ENCODE results near the gene SLC13A4.

DNA sequence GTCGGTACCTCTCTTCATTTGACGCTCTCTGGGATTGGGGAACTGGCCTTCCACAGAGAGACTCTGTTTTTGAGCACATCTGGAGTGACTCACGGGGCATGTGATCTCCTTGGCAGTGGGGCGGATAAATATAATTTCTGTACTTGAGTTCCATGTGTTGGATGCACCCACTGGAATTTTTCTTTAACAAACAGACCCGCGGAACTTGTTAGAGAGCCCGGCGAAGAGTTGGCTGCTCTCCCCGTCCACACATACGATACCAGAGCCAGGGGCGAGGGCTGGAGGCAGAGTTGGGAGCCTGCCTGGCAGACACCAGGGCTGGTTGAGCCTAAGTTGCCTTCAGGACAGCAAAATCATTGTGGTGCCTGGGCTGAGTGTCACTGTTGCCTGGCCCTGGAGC is 20.8 kb upstream of the SLC13A4 start, which contains the start of gene FAM180A:
- TF ChIP-seq EZH2 (IDR thresholded peaks at IDR 0.05; ENCODE audit: borderline replicate concordance, low read depth, low read length, severe bottlenecking) (no peak), POLR2A (IDR thresholded peaks at IDR 0.05; ENCODE audit: low read depth, low read length) (no peak), FOS (IDR thresholded peaks at IDR 0.05; ENCODE audit: borderline replicate concordance, insufficient read depth, low read length) (no peak), POLR2AphosphoS5 (IDR thresholded peaks at IDR 0.05; ENCODE audit: insufficient read depth, low read depth, low read length) (no peak)
- TF ChIP-seq, protein P1, sequence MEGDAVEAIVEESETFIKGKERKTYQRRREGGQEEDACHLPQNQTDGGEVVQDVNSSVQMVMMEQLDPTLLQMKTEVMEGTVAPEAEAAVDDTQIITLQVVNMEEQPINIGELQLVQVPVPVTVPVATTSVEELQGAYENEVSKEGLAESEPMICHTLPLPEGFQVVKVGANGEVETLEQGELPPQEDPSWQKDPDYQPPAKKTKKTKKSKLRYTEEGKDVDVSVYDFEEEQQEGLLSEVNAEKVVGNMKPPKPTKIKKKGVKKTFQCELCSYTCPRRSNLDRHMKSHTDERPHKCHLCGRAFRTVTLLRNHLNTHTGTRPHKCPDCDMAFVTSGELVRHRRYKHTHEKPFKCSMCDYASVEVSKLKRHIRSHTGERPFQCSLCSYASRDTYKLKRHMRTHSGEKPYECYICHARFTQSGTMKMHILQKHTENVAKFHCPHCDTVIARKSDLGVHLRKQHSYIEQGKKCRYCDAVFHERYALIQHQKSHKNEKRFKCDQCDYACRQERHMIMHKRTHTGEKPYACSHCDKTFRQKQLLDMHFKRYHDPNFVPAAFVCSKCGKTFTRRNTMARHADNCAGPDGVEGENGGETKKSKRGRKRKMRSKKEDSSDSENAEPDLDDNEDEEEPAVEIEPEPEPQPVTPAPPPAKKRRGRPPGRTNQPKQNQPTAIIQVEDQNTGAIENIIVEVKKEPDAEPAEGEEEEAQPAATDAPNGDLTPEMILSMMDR (IDR thresholded peaks at IDR 0.05; ENCODE audit: extremely low read depth in 1 of 2, insufficient read depth in 1 of 2, low read depth in 1 of 2, low read length in 2 of 2), result no peak
- TF ChIP-seq, protein P2, sequence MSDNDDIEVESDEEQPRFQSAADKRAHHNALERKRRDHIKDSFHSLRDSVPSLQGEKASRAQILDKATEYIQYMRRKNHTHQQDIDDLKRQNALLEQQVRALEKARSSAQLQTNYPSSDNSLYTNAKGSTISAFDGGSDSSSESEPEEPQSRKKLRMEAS (IDR thresholded peaks at IDR 0.05; ENCODE audit: insufficient read depth, insufficient read length), result no peak
